A549 (cell line): ENCODE results near the gene SSH2. TPM values are rescaled to one million over a fixed set of nuclear protein-coding genes. Genes with fewer than 3 reads are reported as not detected.
A peak's percentile ranks its signal among the peaks of the same experiment; 100 is the strongest.

ENCODE experiments used
- ATAC-seq, 2 experiments: fragments of 200-7000 bp in 1 of 2; fragments of >200 bp in 1 of 2; cut with Nextera tagmentation in 1 of 2; cut with Tn5 transposase in 1 of 2; 3 replicates each; pipeline versions ENCODE4 v1.8.0 to v1.9.1; 2018 to 2020; ENCODE audit warnings: mild to moderate bottlenecking in 1 of 2, moderate library complexity in 1 of 2
- CTCF ChIA-PET: fragments of 300-600 bp; sonication (Branson Sonifier 250); formaldehyde crosslinking; extraction: SDS; loops from one replicate; lab custom pipeline; 2021; ENCODE audit warnings: antibody characterized with exemption, inconsistent platforms; lab: Yijun Ruan, JAX
- POLR2A ChIA-PET: fragments of 350-600 bp; formaldehyde crosslinking; extraction: SDS; loops from one replicate; lab custom pipeline; 2021; ENCODE audit warnings: antibody characterized with exemption, inconsistent platforms; lab: Yijun Ruan, JAX
- DNase-seq, 2 experiments: peaks; one replicate each; pipeline versions ENCODE4 v3.0.0 to v3.0.0-alpha.2; 2011 to 2016; ENCODE audit warnings: low read depth in 1 of 2, low spot score in 1 of 2
- FAIRE-seq: peaks from 2 replicates; lab custom pipeline; 2011; peaks lifted over from hg19 to GRCh38; lab: Jason Lieb, UNC
- H3K27ac ChIP-seq, 2 experiments: fragments of >200 bp; sonication (Bioruptor Twin); formaldehyde crosslinking; 3 replicates each; pipeline ENCODE4 v1.5.1; 2016 to 2017
- H3K4me1 ChIP-seq: fragments of >200 bp; sonication (Bioruptor Twin); formaldehyde crosslinking; 3 replicates; pipeline ENCODE4 v1.6.1; 2016
- H3K4me2 ChIP-seq: fragments of >200 bp; sonication (Bioruptor Twin); formaldehyde crosslinking; 3 replicates; pipeline ENCODE4 v1.6.1; 2016
- H3K4me3 ChIP-seq: fragments of >200 bp; sonication (Bioruptor Twin); formaldehyde crosslinking; 3 replicates; pipeline ENCODE4 v1.5.1; 2016
- H3K9me3 ChIP-seq: fragments of >200 bp; sonication (Bioruptor Twin); formaldehyde crosslinking; 3 replicates; pipeline ENCODE4 v1.6.1; 2016
- CTCF ChIP-seq: fragments of >200 bp; sonication (Bioruptor Twin); formaldehyde crosslinking; IDR thresholded peaks from 3 replicates; pipeline ENCODE4 v1.5.1; 2016
- FOXS1 ChIP-seq: fragments of 250-450 bp; sonication (Bioruptor Pico); IDR thresholded peaks from 2 replicates; pipeline ENCODE4 v1.5.0; 2020; ENCODE audit warnings: mild to moderate bottlenecking, moderate library complexity
- HOXA7 ChIP-seq: fragments of 250-450 bp; sonication (Bioruptor Pico); IDR thresholded peaks from 2 replicates; pipeline ENCODE4 v1.5.0; 2020; ENCODE audit warnings: mild to moderate bottlenecking, moderate library complexity
- WGBS: methylation state at CpG from one replicate; pipeline ENCODE4 v1.1.6; 2017; ENCODE audit errors: missing lambda C conversion rate; 5-methylcytosine and 5-hydroxymethylcytosine counted together
- polyA plus RNA-seq, 4 experiments: library from polyadenylated mRNA; depleted of rRNA in 3 of 4; stranded (reverse); fragments of >200 nt; fragmentation: RNase III in 1 of 4; extraction: RNeasy Plus Mini Kit Qiagen cat#74134 plus additional on column Dnase treatment in 1 of 4; gene quantifications; 2 replicates in 3 of 4; 3 replicates in 1 of 4; pipeline ENCODE4 v1.2.3, GENCODE V29; 2011 to 2017
- small RNA-seq, 6 experiments: library from RNA; depleted of rRNA; stranded (forward); fragments of <200 nt; gene quantifications; one replicate each; pipeline ENCODE3, GENCODE V24; 2012

The SSH2 gene
- polyA plus RNA-seq, 2 of the 4 experiments (the other 2 are of a cell fraction) = 20.7 to 24.5 TPM

GRCh38 chr17:29577385-29578211, 352.4 kb downstream of the SSH2 start:
- Histone ChIP-seq H3K4me3 (no peak overlapping the region), H3K27ac (peak overlapping the region in 1 of 2 experiments; percentile 19; a peak in 1 of 6 replicates), H3K4me2 (no peak overlapping the region), H3K4me1 (peaks cover 20% of the 10 kb centered on the region), H3K9me3 (no peaks in the 10 kb centered on the region)
- FAIRE-seq (no peak), DNase-seq (no peak), ATAC-seq (no peak)
- CTCF ChIA-PET = interaction anchor here (1.1 to 24.0 kb wide), 11 partner anchors 3 to 516 kb away, joined by 3 to 474 read pairs (median 36); partner anchors contain the start of genes ABHD15, ANKRD13B, CORO6 and TP53I13
- POLR2A ChIA-PET = interaction anchor here (0.8 kb wide), 1 partner anchor 15 kb away, joined by 3 read pairs; the partner anchor contains the start of gene ANKRD13B
- 90% methylated on average over 20 of the region's 22 CpGs for WGBS
- no peak for TF ChIP-seq CTCF

- H3K4me1 ChIP-seq = peaks cover 20% of the 10 kb centered on the region
- no peak overlapping the region for H3K4me2 ChIP-seq
- ATAC-seq = no peak
- no peaks in the 10 kb centered on the region for H3K9me3 ChIP-seq
- no peak overlapping the region for H3K27ac ChIP-seq
- TF ChIP-seq HOXA7 (CRISPR knock-in tag) = no peak
- no peak for FAIRE-seq
- 97% methylated on average over 9 of the region's 9 CpGs for WGBS
- no peak overlapping the region for H3K4me3 ChIP-seq
- DNase-seq = no peak
- CTCF ChIA-PET = interaction anchor here (1.1 to 24.0 kb wide), 10 partner anchors 4 to 516 kb away, joined by 3 to 474 read pairs (median 10); partner anchors contain the start of genes ABHD15, ANKRD13B, CORO6 and TP53I13
- POLR2A ChIA-PET = interaction anchor here (0.8 kb wide), 1 partner anchor 16 kb away, joined by 3 read pairs; the partner anchor contains the start of gene ANKRD13B
These were observed 353.0 kb downstream of the SSH2 start for GRCh38 chr17:29577001-29577370.

DNA sequence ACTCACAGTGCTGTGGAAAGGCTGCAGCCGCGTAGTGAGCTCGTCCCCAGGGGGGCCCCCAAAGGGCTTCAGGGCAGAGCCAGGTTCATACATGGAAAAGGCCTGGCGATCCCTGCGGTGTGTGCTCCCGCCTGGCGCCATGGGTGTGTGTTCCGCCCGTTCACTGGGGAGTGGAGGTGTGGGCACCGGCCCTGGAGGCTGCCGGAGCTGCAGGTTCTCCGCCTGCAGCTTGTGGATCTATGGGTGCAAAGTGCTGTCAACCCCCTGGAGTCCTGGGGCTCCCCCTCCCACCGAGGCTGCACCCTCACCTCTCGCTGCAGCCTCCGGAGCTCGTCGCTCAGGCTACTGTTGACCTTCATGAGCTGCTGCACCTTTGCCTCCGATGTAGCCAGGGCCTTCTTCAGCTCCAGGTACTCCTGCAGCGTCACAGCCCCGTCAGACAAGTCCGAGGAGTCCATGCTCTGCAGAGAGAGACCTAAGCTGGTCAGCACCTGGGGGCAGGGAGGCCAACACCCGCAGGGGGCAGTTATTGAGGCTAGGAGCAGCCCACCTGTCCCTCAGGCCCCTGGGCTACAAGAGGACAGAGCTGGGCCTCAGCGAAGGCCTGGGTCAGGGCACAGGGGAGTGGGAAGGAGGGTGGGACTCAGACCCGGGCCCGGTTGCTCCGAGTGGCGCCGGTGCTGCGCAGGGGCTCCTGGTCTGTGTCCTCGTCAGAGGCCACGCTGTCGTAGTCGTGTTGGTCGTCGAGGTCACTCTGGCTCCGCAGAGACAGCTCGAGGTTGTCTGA, 353.6 kb downstream of the SSH2 start:
- Histone ChIP-seq H3K27ac (no peak overlapping the region), H3K4me3 (no peak overlapping the region), H3K4me2 (no peak overlapping the region), H3K4me1 (peaks cover 14% of the 10 kb centered on the region), H3K9me3 (no peaks in the 10 kb centered on the region)
- ChIA-PET POLR2A (interaction anchor here (0.8 to 1.4 kb wide), 3 partner anchors 8 to 16 kb away, joined by 3 to 4 read pairs (median 4); partner anchors contain the start of genes ABHD15, ANKRD13B and TP53I13), CTCF (interaction anchor here (1.0 to 24.0 kb wide), 11 partner anchors 5 to 517 kb away, joined by 3 to 474 read pairs (median 7); partner anchors contain the start of genes ABHD15, ANKRD13B, CORO6 and MYO18A)
- ATAC-seq (no peak), DNase-seq (no peak), FAIRE-seq (no peak)
- 89% methylated on average over 26 of the region's 37 CpGs for WGBS
- TF ChIP-seq FOXS1 (CRISPR knock-in tag) = no peak

Small RNA genes lying within 50 kb of the gene (small RNA-seq; reads per million reads assigned to genes)
- gene RF00156 (0 to 0.04 (median 0) reads per million in 6 experiments), gene RF01210 (0 to 0.29 (median 0) reads per million in 6 experiments), gene RNU6-920P (0 to 0.26 (median 0) reads per million in 6 experiments)

Other genes with a start within 250 kb of the SSH2 start
- 0.36 and 0.65 TPM in 2 replicates for gene EFCAB5, start 11.4 kb upstream of the SSH2 start, polyA plus RNA-seq (2011; rRNA removed)
- gene EFCAB5, start 11.4 kb upstream of the SSH2 start, polyA plus RNA-seq (2017; fragmentation: RNase III; extraction: RNeasy Plus Mini Kit Qiagen cat#74134 plus additional on column Dnase treatment) = 1.6 to 2.6 TPM (median 1.8 TPM) in 3 replicates
- gene NSRP1, start 186.6 kb upstream of the SSH2 start, polyA plus RNA-seq (2011; rRNA removed) = 25.2 and 30.9 TPM in 2 replicates
- gene NSRP1, start 186.6 kb upstream of the SSH2 start, polyA plus RNA-seq (2017; fragmentation: RNase III; extraction: RNeasy Plus Mini Kit Qiagen cat#74134 plus additional on column Dnase treatment) = 39.6 to 41.1 TPM (median 39.6 TPM) in 3 replicates